Measurements from ENCODE around the gene ABHD16B.

DNA sequence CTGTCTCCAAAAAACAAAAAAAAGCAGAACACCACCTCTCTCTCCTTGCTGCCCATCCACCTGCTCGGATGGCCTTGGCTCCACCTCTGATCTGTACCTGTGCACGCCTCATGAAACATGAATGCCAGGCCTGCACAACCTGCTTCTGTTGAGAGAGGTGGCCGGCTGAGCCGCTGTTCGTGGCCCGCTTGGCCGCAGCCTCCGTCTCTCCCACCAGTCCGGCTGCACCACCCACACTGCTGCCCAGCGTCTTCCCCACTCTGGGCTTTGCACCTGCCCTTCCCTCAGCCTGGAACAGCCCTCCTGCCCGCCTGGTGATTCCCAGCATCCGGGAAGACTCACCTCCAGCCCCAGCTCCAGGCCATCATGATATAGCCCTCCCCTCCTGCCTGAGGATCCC lies 18.1 kb upstream of the ABHD16B start:
- TF ChIP-seq, protein P1, sequence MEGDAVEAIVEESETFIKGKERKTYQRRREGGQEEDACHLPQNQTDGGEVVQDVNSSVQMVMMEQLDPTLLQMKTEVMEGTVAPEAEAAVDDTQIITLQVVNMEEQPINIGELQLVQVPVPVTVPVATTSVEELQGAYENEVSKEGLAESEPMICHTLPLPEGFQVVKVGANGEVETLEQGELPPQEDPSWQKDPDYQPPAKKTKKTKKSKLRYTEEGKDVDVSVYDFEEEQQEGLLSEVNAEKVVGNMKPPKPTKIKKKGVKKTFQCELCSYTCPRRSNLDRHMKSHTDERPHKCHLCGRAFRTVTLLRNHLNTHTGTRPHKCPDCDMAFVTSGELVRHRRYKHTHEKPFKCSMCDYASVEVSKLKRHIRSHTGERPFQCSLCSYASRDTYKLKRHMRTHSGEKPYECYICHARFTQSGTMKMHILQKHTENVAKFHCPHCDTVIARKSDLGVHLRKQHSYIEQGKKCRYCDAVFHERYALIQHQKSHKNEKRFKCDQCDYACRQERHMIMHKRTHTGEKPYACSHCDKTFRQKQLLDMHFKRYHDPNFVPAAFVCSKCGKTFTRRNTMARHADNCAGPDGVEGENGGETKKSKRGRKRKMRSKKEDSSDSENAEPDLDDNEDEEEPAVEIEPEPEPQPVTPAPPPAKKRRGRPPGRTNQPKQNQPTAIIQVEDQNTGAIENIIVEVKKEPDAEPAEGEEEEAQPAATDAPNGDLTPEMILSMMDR (IDR thresholded peaks at IDR 0.05; ENCODE audit: low read depth, low read length) = no peak
- TF ChIP-seq EZH2phosphoT487 (IDR thresholded peaks at IDR 0.05; ENCODE audit: low read depth) = no peak
